GM18519 (cell line): ENCODE data around the gene KCNJ9.
"Not testable (repeated sequence)": the region's sequence is repeated elsewhere in the genome, so short reads cannot be mapped to it uniquely, and the experiment has no call there.

Source experiments
- ATAC-seq: cut with Tn5 transposase; IDR thresholded peaks from one replicate; pipeline ENCODE4 v1.9.1; 2021; ENCODE audit warnings: mild to moderate bottlenecking, moderate library complexity; ENCODE audit not compliant: unreplicated experiment, low FRiP score

Gene KCNJ9

GRCh38 chr1:160122978-160123495 is 41.7 kb downstream of the KCNJ9 start:
- ATAC-seq: no peak

- no peak for ATAC-seq
Observed at GRCh38 chr1:160123726-160124125, 42.4 kb downstream of the KCNJ9 start.

GRCh38 chr1:160124705-160125478 is 43.6 kb downstream of the KCNJ9 start:
- no peak for ATAC-seq

GRCh38 chr1:160125746-160126145 is 44.4 kb downstream of the KCNJ9 start:
- no peak for ATAC-seq

- not testable (repeated sequence) for ATAC-seq
Observed at GRCh38 chr1:160126342-160126741, 45.0 kb downstream of the KCNJ9 start.

- no peak for ATAC-seq
Observed at GRCh38 chr1:160127381-160127780, 46.0 kb downstream of the KCNJ9 start.

GRCh38 chr1:160127865-160128523 is 46.7 kb downstream of the KCNJ9 start:
- ATAC-seq: no peak

- no peak for ATAC-seq
Observed at GRCh38 chr1:160128636-160129035, 47.3 kb downstream of the KCNJ9 start.

GRCh38 chr1:160129046-160129445 is 47.7 kb downstream of the KCNJ9 start:
- no peak for ATAC-seq

GRCh38 chr1:160129558-160129957 is 48.2 kb downstream of the KCNJ9 start:
- ATAC-seq: no peak

- no peak for ATAC-seq
Observed at GRCh38 chr1:160129966-160130365, 48.6 kb downstream of the KCNJ9 start.

GRCh38 chr1:160130486-160130885 is 49.1 kb downstream of the KCNJ9 start:
- no peak for ATAC-seq

- ATAC-seq: no peak
Observed at GRCh38 chr1:160130939-160131338, 49.6 kb downstream of the KCNJ9 start.

- no peak for ATAC-seq
Observed at GRCh38 chr1:160131803-160132565, 50.6 kb downstream of the KCNJ9 start.

GRCh38 chr1:160133990-160134770 is 52.8 kb downstream of the KCNJ9 start:
- no peak for ATAC-seq

- no peak for ATAC-seq
Observed at GRCh38 chr1:160134791-160135572, 53.6 kb downstream of the KCNJ9 start.

- no peak for ATAC-seq
Observed at GRCh38 chr1:160136121-160136925, 55.0 kb downstream of the KCNJ9 start.

GRCh38 chr1:160136926-160137200 is 55.5 kb downstream of the KCNJ9 start:
- ATAC-seq: no peak
